Activated CD8-positive, alpha-beta memory T cell treated with anti-CD3 and anti-CD28 coated beads, Interleukin-2, amount 50 U/mL, for 1 hour (primary cell): ENCODE measurements around the gene WFDC11.

Experiments used
- DNase-seq: peaks from one replicate; pipeline ENCODE4 v3.0.0-alpha.2; 2020; ENCODE audit errors: extremely low read depth

WFDC11 gene

GRCh38 chr20:45626540-45626939 is 43.5 kb downstream of the WFDC11 start:
- DNase-seq: no peak

- no peak for DNase-seq
Measured at GRCh38 chr20:45621593-45621992, 48.4 kb downstream of the WFDC11 start.

- DNase-seq: no peak
Measured at GRCh38 chr20:45617591-45617990, 52.4 kb downstream of the WFDC11 start.

GRCh38 chr20:45612314-45612713 is 57.7 kb downstream of the WFDC11 start:
- DNase-seq: no peak

- no peak for DNase-seq
Measured at GRCh38 chr20:45611054-45611453, 59.0 kb downstream of the WFDC11 start.

- no peak for DNase-seq
Measured at GRCh38 chr20:45607810-45608209, 62.2 kb downstream of the WFDC11 start.
